COLO668 (cell line): ENCODE results near the gene FHDC1.

ENCODE experiments used
- DNase-seq: peaks from one replicate; lab custom pipeline; 2025; ENCODE audit not compliant: unreplicated experiment; lab: John Stamatoyannopoulos, UW

The FHDC1 gene

GRCh38 chr4:153028535-153028934, 92.4 kb downstream of the FHDC1 start:
- no peak for DNase-seq
